HCT116 (cell line): ENCODE data around the gene RASSF5. TPM values are rescaled to one million over a fixed set of nuclear protein-coding genes. Genes with fewer than 3 reads are reported as not detected.

Experiments used
- ATAC-seq: fragments of 200-7000 bp; cut with Tn5 transposase; 2 replicates; pipeline ENCODE4 v1.9.1; 2020; ENCODE audit warnings: mild to moderate bottlenecking, moderate library complexity
- BruUV-seq: library from RNA; stranded (reverse); fragments of 400-500 nt; replicated peaks from 2 replicates; lab custom pipeline; 2021; lab: Mats Ljungman, UMichigan
- CTCF ChIA-PET: fragments of 300-600 bp; sonication (Branson Sonifier 250); formaldehyde crosslinking; loops from one replicate; lab custom pipeline; 2021; ENCODE audit warnings: antibody characterized with exemption; lab: Charles Lee
- POLR2A ChIA-PET: fragments of 300-600, 350-600 bp; sonication (Branson Sonifier 250); formaldehyde crosslinking; loops from one replicate; lab custom pipeline; 2021; ENCODE audit warnings: antibody characterized with exemption; lab: Charles Lee
- RAD21 ChIA-PET, 2 experiments: fragments of 300-600 bp; sonication (Branson Sonifier 250); formaldehyde crosslinking; loops; one replicate each; lab custom pipeline; 2023; ENCODE audit warnings: low total read pairs in 2 of 2; ENCODE audit not compliant: uncharacterized antibody in 2 of 2, unreplicated experiment in 2 of 2, low non-redundant PET in 1 of 2; lab: Charles Lee
- DNase-seq: peaks from one replicate; pipeline ENCODE4 v3.0.0-alpha.2; 2010; ENCODE audit warnings: low read depth, low spot score
- H2AFZ ChIP-seq: fragments of 200-600 bp; shearing (Covaris generic), sonication (generic); 2 replicates; pipeline ENCODE4 v1.6.1; 2017; ENCODE audit warnings: low read depth, mixed run types, mixed read lengths, antibody characterized with exemption, low read length; ENCODE audit not compliant: poor library complexity, severe bottlenecking
- H3K27ac ChIP-seq: 2 replicates; pipeline ENCODE4 v1.5.1; 2012; ENCODE audit warnings: low read depth, low read length
- H3K27me3 ChIP-seq: fragments of 200-600 bp; sonication (generic); 2 replicates; pipeline ENCODE4 v1.6.1; 2016; ENCODE audit warnings: mixed run types, low read length, mixed read lengths; ENCODE audit not compliant: insufficient read depth
- H3K36me3 ChIP-seq, 2 experiments: fragments of 200-500 bp in 1 of 2; fragments of 200-600 bp in 1 of 2; sonication (Bioruptor generic) in 1 of 2; sonication (generic) in 1 of 2; 2 replicates each; pipeline versions ENCODE4 v1.5.1 to v1.6.1; 2014 to 2016; ENCODE audit warnings: low read length in 2 of 2, inconsistent platforms in 1 of 2, mixed read lengths in 1 of 2, mixed run types in 1 of 2; ENCODE audit not compliant: insufficient read depth in 2 of 2, control insufficient read depth in 1 of 2
- H3K4me1 ChIP-seq, 2 experiments: fragments of 200-600 bp in 1 of 2; sonication (generic) in 1 of 2; 2 replicates each; pipeline versions ENCODE4 v1.5.1 to v1.6.1; 2012 to 2017; ENCODE audit warnings: low read length in 2 of 2, inconsistent platforms in 1 of 2, mild to moderate bottlenecking in 1 of 2, mixed read lengths in 1 of 2, mixed run types in 1 of 2, moderate library complexity in 1 of 2; ENCODE audit not compliant: insufficient read depth in 2 of 2, control insufficient read depth in 1 of 2
- H3K4me2 ChIP-seq: fragments of 200-600 bp; sonication (generic); 2 replicates; pipeline ENCODE4 v1.6.1; 2017; ENCODE audit warnings: mixed run types, low read length, mixed read lengths
- H3K4me3 ChIP-seq, 2 experiments: fragments of 200-600 bp in 1 of 2; sonication (generic) in 1 of 2; replicated peaks in 1 of 2; 2 replicates each; pipeline ENCODE4 v1.5.1; 2011 to 2016; ENCODE audit warnings: low read length in 2 of 2, control low read depth in 1 of 2, low read depth in 1 of 2, mild to moderate bottlenecking in 1 of 2, mixed read lengths in 1 of 2, mixed run types in 1 of 2
- H3K79me2 ChIP-seq: fragments of 200-600 bp; sonication (generic); 2 replicates; pipeline ENCODE4 v1.6.1; 2017; ENCODE audit warnings: mild to moderate bottlenecking, mixed run types, low read length, moderate library complexity, mixed read lengths; ENCODE audit not compliant: insufficient read depth
- H3K9ac ChIP-seq: fragments of 200-600 bp; sonication (generic); 2 replicates; pipeline ENCODE4 v1.6.1; 2016; ENCODE audit warnings: low read length, mixed read lengths
- H3K9me2 ChIP-seq: fragments of 200-600 bp; sonication (generic), shearing (Covaris generic); 2 replicates; pipeline ENCODE4 v1.6.1; 2017; ENCODE audit warnings: mixed run types, mild to moderate bottlenecking, moderate library complexity; ENCODE audit not compliant: insufficient read depth
- H3K9me3 ChIP-seq, 2 experiments: fragments of 200-500 bp in 1 of 2; fragments of 200-600 bp in 1 of 2; sonication (Bioruptor generic) in 1 of 2; sonication (generic) in 1 of 2; 2 replicates each; pipeline ENCODE4 v1.6.1; 2014 to 2017; ENCODE audit warnings: low read length in 2 of 2, mixed read lengths in 2 of 2, inconsistent platforms in 1 of 2, low read depth in 1 of 2, mild to moderate bottlenecking in 1 of 2, mixed run types in 1 of 2, moderate library complexity in 1 of 2; ENCODE audit not compliant: control insufficient read depth in 1 of 2, insufficient read depth in 1 of 2
- H4K20me1 ChIP-seq: fragments of 200-600 bp; sonication (generic), shearing (Covaris generic); 2 replicates; pipeline ENCODE4 v1.6.1; 2017; ENCODE audit warnings: mixed run types, mild to moderate bottlenecking, moderate library complexity; ENCODE audit not compliant: insufficient read depth
- CBX3 ChIP-seq: IDR thresholded peaks from 2 replicates; pipeline ENCODE4 v1.6.1; 2012; ENCODE audit warnings: low read depth
- CEBPB ChIP-seq: IDR thresholded peaks from 2 replicates; pipeline ENCODE4 v1.6.1; 2012; ENCODE audit warnings: low read depth
- EZH2 ChIP-seq: fragments of 200-600 bp; sonication (generic); IDR thresholded peaks from 2 replicates; pipeline ENCODE4 v1.6.1; 2017; ENCODE audit warnings: antibody characterized with exemption, mixed run types
- POLR2A ChIP-seq: IDR thresholded peaks from 2 replicates; pipeline ENCODE4 v1.7.0; 2011; ENCODE audit warnings: borderline replicate concordance; ENCODE audit not compliant: insufficient read depth, insufficient read length; ENCODE audit errors: extremely low read depth
- POLR2AphosphoS5 ChIP-seq: IDR thresholded peaks from 2 replicates; pipeline ENCODE4 v1.6.1; 2011; ENCODE audit warnings: mild to moderate bottlenecking, low read depth, low read length, moderate library complexity
- YY1 ChIP-seq: IDR thresholded peaks from 2 replicates; pipeline ENCODE4 v1.6.1; 2011; ENCODE audit warnings: low read length, low read depth, moderate library complexity, mild to moderate bottlenecking; ENCODE audit not compliant: insufficient replicate concordance; ENCODE audit errors: extremely low read depth
- intact Hi-C: fragments of 100-400 bp; cut with micrococcal nuclease; formaldehyde crosslinking; loops from 2 replicates; pipeline ENCODE4 v1.10.0; 2022
- total RNA-seq: library from RNA; stranded (reverse); gene quantifications from one replicate; pipeline ENCODE4 v1.2.1, GENCODE V29; 2021; ENCODE audit not compliant: unreplicated experiment
- TF ChIP-seq, protein P1 (sequence below), 3 experiments: fragments of 200-600 bp in 1 of 3; sonication (generic) in 1 of 3; IDR thresholded peaks in 2 of 3; conservative IDR thresholded peaks in 1 of 3; 2 replicates each; pipeline ENCODE4 v1.5.1; 2012 to 2017; ENCODE audit warnings: low read depth in 2 of 3, low read length in 2 of 3, antibody characterized with exemption in 1 of 3, borderline replicate concordance in 1 of 3, control low read depth in 1 of 3, mild to moderate bottlenecking in 1 of 3, mixed read lengths in 1 of 3, mixed run types in 1 of 3, moderate library complexity in 1 of 3; ENCODE audit not compliant: insufficient read depth in 1 of 3
- TF ChIP-seq, protein P2 (sequence below): IDR thresholded peaks from 2 replicates; pipeline ENCODE4 v1.6.1; 2012
- TF ChIP-seq, protein P3 (sequence below): IDR thresholded peaks from 2 replicates; pipeline ENCODE4 v1.6.1; 2012
- TF ChIP-seq, protein P4 (sequence below): IDR thresholded peaks from 2 replicates; pipeline ENCODE4 v1.6.1; 2012; ENCODE audit warnings: low read depth

The RASSF5 gene
- total RNA-seq, 1 experiment from 2014 or later, result 5.4 TPM

GRCh38 chr1:206590025-206590758, 82.9 kb downstream of the RASSF5 start (continued):
- TF ChIP-seq, protein P1, sequence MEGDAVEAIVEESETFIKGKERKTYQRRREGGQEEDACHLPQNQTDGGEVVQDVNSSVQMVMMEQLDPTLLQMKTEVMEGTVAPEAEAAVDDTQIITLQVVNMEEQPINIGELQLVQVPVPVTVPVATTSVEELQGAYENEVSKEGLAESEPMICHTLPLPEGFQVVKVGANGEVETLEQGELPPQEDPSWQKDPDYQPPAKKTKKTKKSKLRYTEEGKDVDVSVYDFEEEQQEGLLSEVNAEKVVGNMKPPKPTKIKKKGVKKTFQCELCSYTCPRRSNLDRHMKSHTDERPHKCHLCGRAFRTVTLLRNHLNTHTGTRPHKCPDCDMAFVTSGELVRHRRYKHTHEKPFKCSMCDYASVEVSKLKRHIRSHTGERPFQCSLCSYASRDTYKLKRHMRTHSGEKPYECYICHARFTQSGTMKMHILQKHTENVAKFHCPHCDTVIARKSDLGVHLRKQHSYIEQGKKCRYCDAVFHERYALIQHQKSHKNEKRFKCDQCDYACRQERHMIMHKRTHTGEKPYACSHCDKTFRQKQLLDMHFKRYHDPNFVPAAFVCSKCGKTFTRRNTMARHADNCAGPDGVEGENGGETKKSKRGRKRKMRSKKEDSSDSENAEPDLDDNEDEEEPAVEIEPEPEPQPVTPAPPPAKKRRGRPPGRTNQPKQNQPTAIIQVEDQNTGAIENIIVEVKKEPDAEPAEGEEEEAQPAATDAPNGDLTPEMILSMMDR (IDR thresholded peaks at IDR 0.05 in 2 of 3, conservative IDR thresholded peaks at IDR 0.05 in 1 of 3; ENCODE audit: borderline replicate concordance in 1 of 3, insufficient read depth in 1 of 3, low read depth in 2 of 3, low read length in 2 of 3), result peak in 1 of 3 experiments; percentile 46; a peak in 2 of 6 replicates

- no peak for DNase-seq
- H3K27ac ChIP-seq, result no peak overlapping the region
- intact Hi-C loops, result no loop called here
- TF ChIP-seq CBX3 (no peak), POLR2A (no peak), CEBPB (no peak), EZH2 (no peak), YY1 (no peak), POLR2AphosphoS5 (no peak)
- TF ChIP-seq, protein P2, sequence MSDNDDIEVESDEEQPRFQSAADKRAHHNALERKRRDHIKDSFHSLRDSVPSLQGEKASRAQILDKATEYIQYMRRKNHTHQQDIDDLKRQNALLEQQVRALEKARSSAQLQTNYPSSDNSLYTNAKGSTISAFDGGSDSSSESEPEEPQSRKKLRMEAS, result no peak
- TF ChIP-seq, protein P3, sequence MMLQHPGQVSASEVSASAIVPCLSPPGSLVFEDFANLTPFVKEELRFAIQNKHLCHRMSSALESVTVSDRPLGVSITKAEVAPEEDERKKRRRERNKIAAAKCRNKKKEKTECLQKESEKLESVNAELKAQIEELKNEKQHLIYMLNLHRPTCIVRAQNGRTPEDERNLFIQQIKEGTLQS, result no peak
- TF ChIP-seq, protein P4, sequence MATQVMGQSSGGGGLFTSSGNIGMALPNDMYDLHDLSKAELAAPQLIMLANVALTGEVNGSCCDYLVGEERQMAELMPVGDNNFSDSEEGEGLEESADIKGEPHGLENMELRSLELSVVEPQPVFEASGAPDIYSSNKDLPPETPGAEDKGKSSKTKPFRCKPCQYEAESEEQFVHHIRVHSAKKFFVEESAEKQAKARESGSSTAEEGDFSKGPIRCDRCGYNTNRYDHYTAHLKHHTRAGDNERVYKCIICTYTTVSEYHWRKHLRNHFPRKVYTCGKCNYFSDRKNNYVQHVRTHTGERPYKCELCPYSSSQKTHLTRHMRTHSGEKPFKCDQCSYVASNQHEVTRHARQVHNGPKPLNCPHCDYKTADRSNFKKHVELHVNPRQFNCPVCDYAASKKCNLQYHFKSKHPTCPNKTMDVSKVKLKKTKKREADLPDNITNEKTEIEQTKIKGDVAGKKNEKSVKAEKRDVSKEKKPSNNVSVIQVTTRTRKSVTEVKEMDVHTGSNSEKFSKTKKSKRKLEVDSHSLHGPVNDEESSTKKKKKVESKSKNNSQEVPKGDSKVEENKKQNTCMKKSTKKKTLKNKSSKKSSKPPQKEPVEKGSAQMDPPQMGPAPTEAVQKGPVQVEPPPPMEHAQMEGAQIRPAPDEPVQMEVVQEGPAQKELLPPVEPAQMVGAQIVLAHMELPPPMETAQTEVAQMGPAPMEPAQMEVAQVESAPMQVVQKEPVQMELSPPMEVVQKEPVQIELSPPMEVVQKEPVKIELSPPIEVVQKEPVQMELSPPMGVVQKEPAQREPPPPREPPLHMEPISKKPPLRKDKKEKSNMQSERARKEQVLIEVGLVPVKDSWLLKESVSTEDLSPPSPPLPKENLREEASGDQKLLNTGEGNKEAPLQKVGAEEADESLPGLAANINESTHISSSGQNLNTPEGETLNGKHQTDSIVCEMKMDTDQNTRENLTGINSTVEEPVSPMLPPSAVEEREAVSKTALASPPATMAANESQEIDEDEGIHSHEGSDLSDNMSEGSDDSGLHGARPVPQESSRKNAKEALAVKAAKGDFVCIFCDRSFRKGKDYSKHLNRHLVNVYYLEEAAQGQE, result no peak
- TF ChIP-seq, all 23 proteins: peak for 0
- Histone ChIP-seq H3K27me3 (no peaks in the 10 kb centered on the region), H3K9me3 (no peaks in the 10 kb centered on the region), H2AFZ (no peak overlapping the region), H3K36me3 (peaks cover 18 to 27% of the 10 kb centered on the region in 2 experiments; a peak in 3 of 4 replicates), H3K4me1 (peaks cover 4 to 20% of the 10 kb centered on the region in 2 experiments; a peak in 3 of 4 replicates), H3K4me2 (no peak overlapping the region), H4K20me1 (no peaks in the 10 kb centered on the region), H3K9me2 (no peaks in the 10 kb centered on the region), H3K79me2 (no peaks in the 10 kb centered on the region), H3K4me3 (no peak overlapping the region), H3K9ac (no peak overlapping the region)
- ChIA-PET RAD21 (no interaction called here), POLR2A (no interaction called here), CTCF (interaction anchor here (1.9 to 3.1 kb wide), 2 partner anchors 8 to 101 kb away, joined by 5 to 10 read pairs; no protein-coding TSS in a partner anchor)
- no peak for ATAC-seq
- no TSS peak for BruUV-seq
Measured at GRCh38 chr1:206591226-206591625, 83.9 kb downstream of the RASSF5 start.
